Measurements from ENCODE around the gene CADM2.

DNA sequence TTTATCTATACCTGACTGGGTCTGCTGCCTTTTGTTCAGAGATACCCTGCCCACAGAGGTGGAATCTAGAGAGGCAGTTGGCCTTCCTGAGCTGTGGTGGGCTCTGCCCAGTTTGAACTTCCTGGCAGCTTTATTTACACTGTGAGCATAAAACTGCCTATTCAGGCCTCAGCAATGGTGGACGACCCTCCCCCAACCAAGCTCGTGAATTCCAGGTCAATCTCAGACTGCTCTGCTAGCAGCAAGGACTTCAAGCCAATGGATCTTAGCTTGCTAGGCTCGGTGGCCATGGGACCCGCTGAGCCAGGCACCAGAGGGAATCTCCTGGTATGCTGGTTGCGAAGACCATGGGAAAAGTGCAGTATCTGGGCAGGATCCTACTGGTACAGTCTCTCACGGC is 270.2 kb downstream of the CADM2 start:
- TF ChIP-seq, protein P1, sequence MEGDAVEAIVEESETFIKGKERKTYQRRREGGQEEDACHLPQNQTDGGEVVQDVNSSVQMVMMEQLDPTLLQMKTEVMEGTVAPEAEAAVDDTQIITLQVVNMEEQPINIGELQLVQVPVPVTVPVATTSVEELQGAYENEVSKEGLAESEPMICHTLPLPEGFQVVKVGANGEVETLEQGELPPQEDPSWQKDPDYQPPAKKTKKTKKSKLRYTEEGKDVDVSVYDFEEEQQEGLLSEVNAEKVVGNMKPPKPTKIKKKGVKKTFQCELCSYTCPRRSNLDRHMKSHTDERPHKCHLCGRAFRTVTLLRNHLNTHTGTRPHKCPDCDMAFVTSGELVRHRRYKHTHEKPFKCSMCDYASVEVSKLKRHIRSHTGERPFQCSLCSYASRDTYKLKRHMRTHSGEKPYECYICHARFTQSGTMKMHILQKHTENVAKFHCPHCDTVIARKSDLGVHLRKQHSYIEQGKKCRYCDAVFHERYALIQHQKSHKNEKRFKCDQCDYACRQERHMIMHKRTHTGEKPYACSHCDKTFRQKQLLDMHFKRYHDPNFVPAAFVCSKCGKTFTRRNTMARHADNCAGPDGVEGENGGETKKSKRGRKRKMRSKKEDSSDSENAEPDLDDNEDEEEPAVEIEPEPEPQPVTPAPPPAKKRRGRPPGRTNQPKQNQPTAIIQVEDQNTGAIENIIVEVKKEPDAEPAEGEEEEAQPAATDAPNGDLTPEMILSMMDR (IDR thresholded peaks at IDR 0.05) = no peak
- TF ChIP-seq POLR2A (IDR thresholded peaks at IDR 0.05) = no peak
